CD4-positive, CD25-positive, alpha-beta regulatory T cell (primary cell): Measurements from ENCODE around the gene CAND2. TPM values are rescaled to one million over a fixed set of nuclear protein-coding genes. Genes with fewer than 3 reads are reported as not detected.

Experiments
- ATAC-seq, 2 donors: fragments of 150-1000 bp; cut with Tn5 transposase; one replicate each; pipeline ENCODE4 v1.10.0; 2021; ENCODE audit warnings: low read depth in 2 of 2, moderate number of reproducible peaks in 2 of 2, moderate library complexity in 1 of 2
- DNase-seq, 3 donors: peaks; one replicate each; pipeline versions ENCODE4 v3.0.0 to v3.0.0-alpha.2; 2012 to 2022; ENCODE audit warnings: mixed read lengths in 1 of 3
- H3K27ac ChIP-seq: one replicate; pipeline ENCODE4 v1.7.0; 2013; ENCODE audit warnings: mild to moderate bottlenecking, low read length; ENCODE audit not compliant: insufficient read depth, poor library complexity, severe bottlenecking
- H3K27me3 ChIP-seq: one replicate; pipeline ENCODE4 v1.7.0; 2013; ENCODE audit warnings: low read length; ENCODE audit not compliant: control insufficient read depth, insufficient read depth
- H3K36me3 ChIP-seq: one replicate; pipeline ENCODE4 v1.7.0; 2013; ENCODE audit warnings: mild to moderate bottlenecking, low read length, moderate library complexity; ENCODE audit not compliant: control insufficient read depth, insufficient read depth
- H3K4me1 ChIP-seq: 2 replicates; pipeline ENCODE4 v1.7.0; 2013; ENCODE audit warnings: mild to moderate bottlenecking, low read length; ENCODE audit not compliant: insufficient read depth, control insufficient read depth, poor library complexity, severe bottlenecking
- H3K4me3 ChIP-seq: one replicate; pipeline ENCODE4 v1.7.0; 2013; ENCODE audit warnings: low read depth, mild to moderate bottlenecking, low read length, moderate library complexity
- H3K9me3 ChIP-seq, 2 experiments: 1 replicate in 1 of 2; 2 replicates in 1 of 2; pipeline ENCODE4 v1.7.0; 2013; ENCODE audit warnings: low read length in 2 of 2, mild to moderate bottlenecking in 1 of 2, moderate library complexity in 1 of 2; ENCODE audit not compliant: control insufficient read depth in 2 of 2
- H3K27ac Mint-ChIP-seq, 3 donors: one replicate each; pipeline ENCODE4 v1.8.0; 2020 to 2022; ENCODE audit warnings: mild to moderate bottlenecking in 3 of 3, mixed read lengths in 3 of 3, moderate library complexity in 2 of 3
- H3K27me3 Mint-ChIP-seq: one replicate; pipeline ENCODE4 v1.8.0; 2022; ENCODE audit warnings: mild to moderate bottlenecking, mixed read lengths
- H3K36me3 Mint-ChIP-seq: one replicate; pipeline ENCODE4 v1.8.0; 2020; ENCODE audit warnings: mixed read lengths
- H3K4me1 Mint-ChIP-seq, 4 donors: one replicate each; pipeline ENCODE4 v1.8.0; 2020 to 2022; ENCODE audit warnings: mixed read lengths in 4 of 4, mild to moderate bottlenecking in 1 of 4
- H3K4me3 Mint-ChIP-seq, 4 donors: one replicate each; pipeline ENCODE4 v1.8.0; 2020 to 2022; ENCODE audit warnings: mild to moderate bottlenecking in 4 of 4, mixed read lengths in 4 of 4, moderate library complexity in 3 of 4
- H3K9me3 Mint-ChIP-seq, 7 donors: one replicate each; pipeline ENCODE4 v1.8.0; 2020 to 2022; ENCODE audit warnings: mixed read lengths in 7 of 7, mild to moderate bottlenecking in 3 of 7, moderate library complexity in 2 of 7
- polyA plus RNA-seq, 4 donors: library from polyadenylated mRNA; unstranded; fragments of 300-500 nt; fragmentation: Illumina TruSeq; gene quantifications; one replicate each; pipeline ENCODE4 v1.2.3, GENCODE V29; 2021
- total RNA-seq: library from RNA; stranded (reverse); gene quantifications from one replicate; pipeline ENCODE4 v1.2.3, GENCODE V29; 2022

The CAND2 gene
- total and polyA plus RNA-seq, 5 donors from 2014 or later: 0.63 to 0.98 (median 0.76) TPM

GRCh38 chr3:12828751-12829150, 32.3 kb downstream of the CAND2 start:
- Mint-ChIP-seq H3K9me3 (no peaks in the 10 kb centered on the region), H3K4me3 (no peak overlapping the region), H3K27ac (no peak overlapping the region), H3K27me3 (no peaks in the 10 kb centered on the region), H3K4me1 (peaks cover 0 to 5% (median under 1%) of the 10 kb centered on the region in 4 donors), H3K36me3 (peaks cover 8% of the 10 kb centered on the region)
- no peaks in the 10 kb centered on the region for H3K9me3 ChIP-seq
- no peaks in the 10 kb centered on the region for H3K27me3 ChIP-seq
- peaks cover 30% of the 10 kb centered on the region for H3K36me3 ChIP-seq
- ATAC-seq (no peak), DNase-seq (no peak)
- no peaks in the 10 kb centered on the region for H3K4me1 ChIP-seq
- H3K4me3 ChIP-seq: no peak overlapping the region
- no peak overlapping the region for H3K27ac ChIP-seq

- H3K36me3 ChIP-seq: peaks cover 37% of the 10 kb centered on the region
- DNase-seq (no peak), ATAC-seq (no peak)
- H3K4me3 ChIP-seq: no peak overlapping the region
- H3K4me1 ChIP-seq: no peaks in the 10 kb centered on the region
- H3K27ac ChIP-seq: no peak overlapping the region
- Mint-ChIP-seq H3K4me3 (no peak overlapping the region), H3K27me3 (no peaks in the 10 kb centered on the region), H3K27ac (no peak overlapping the region), H3K9me3 (no peaks in the 10 kb centered on the region), H3K4me1 (peaks cover 0 to 5% (median under 1%) of the 10 kb centered on the region in 4 donors), H3K36me3 (peaks cover 15% of the 10 kb centered on the region)
- no peaks in the 10 kb centered on the region for H3K9me3 ChIP-seq
- no peaks in the 10 kb centered on the region for H3K27me3 ChIP-seq
Observed at GRCh38 chr3:12829404-12829803, 32.9 kb downstream of the CAND2 start.

- H3K27ac Mint-ChIP-seq: no peak overlapping the region
- no peaks in the 10 kb centered on the region for H3K27me3 ChIP-seq
- no peaks in the 10 kb centered on the region for H3K4me1 ChIP-seq
- H3K4me3 ChIP-seq: no peak overlapping the region
- H3K27ac ChIP-seq: no peak overlapping the region
- no peak overlapping the region for H3K4me3 Mint-ChIP-seq
- H3K9me3 ChIP-seq: no peaks in the 10 kb centered on the region
- H3K36me3 ChIP-seq: peaks cover 44% of the 10 kb centered on the region
- DNase-seq (no peak), ATAC-seq (no peak)
- H3K36me3 Mint-ChIP-seq: peaks cover 19% of the 10 kb centered on the region
- peaks cover 0 to 5% (median under 1%) of the 10 kb centered on the region in 4 donors for H3K4me1 Mint-ChIP-seq
- no peaks in the 10 kb centered on the region for H3K9me3 Mint-ChIP-seq
- no peaks in the 10 kb centered on the region for H3K27me3 Mint-ChIP-seq
Observed at GRCh38 chr3:12829886-12830784, 33.7 kb downstream of the CAND2 start.

GRCh38 chr3:12830785-12831156, 34.3 kb downstream of the CAND2 start:
- H3K27me3 ChIP-seq: no peaks in the 10 kb centered on the region
- no peaks in the 10 kb centered on the region for H3K9me3 ChIP-seq
- H3K36me3 ChIP-seq: peaks cover 51% of the 10 kb centered on the region
- H3K4me3 ChIP-seq: no peak overlapping the region
- Mint-ChIP-seq H3K27ac (no peak overlapping the region), H3K36me3 (peaks cover 19% of the 10 kb centered on the region), H3K27me3 (no peaks in the 10 kb centered on the region), H3K9me3 (no peaks in the 10 kb centered on the region), H3K4me1 (peaks cover 0 to 6% (median 2%) of the 10 kb centered on the region in 4 donors), H3K4me3 (no peak overlapping the region)
- H3K27ac ChIP-seq: no peak overlapping the region
- no peaks in the 10 kb centered on the region for H3K4me1 ChIP-seq
- DNase-seq (no peak), ATAC-seq (peak in 1 of 2 donors; percentile 23)

GRCh38 chr3:12831301-12831866, 34.9 kb downstream of the CAND2 start:
- H3K4me3 ChIP-seq: no peak overlapping the region
- ATAC-seq (peak in 1 of 2 donors; percentile 9), DNase-seq (no peak)
- Mint-ChIP-seq H3K9me3 (no peaks in the 10 kb centered on the region), H3K4me3 (no peak overlapping the region), H3K27ac (peak overlapping the region in 2 of 3 donors; percentile 15 to 62), H3K4me1 (peaks cover 0 to 11% (median 5%) of the 10 kb centered on the region in 4 donors), H3K27me3 (no peaks in the 10 kb centered on the region), H3K36me3 (peaks cover 19% of the 10 kb centered on the region)
- peaks cover 57% of the 10 kb centered on the region for H3K36me3 ChIP-seq
- no peaks in the 10 kb centered on the region for H3K9me3 ChIP-seq
- no peak overlapping the region for H3K27ac ChIP-seq
- H3K4me1 ChIP-seq: no peaks in the 10 kb centered on the region
- no peaks in the 10 kb centered on the region for H3K27me3 ChIP-seq

- Mint-ChIP-seq H3K36me3 (peaks cover 26% of the 10 kb centered on the region), H3K9me3 (no peaks in the 10 kb centered on the region), H3K27ac (peak overlapping the region; percentile 12 to 64 (median 62)), H3K4me3 (no peak overlapping the region), H3K4me1 (peaks cover 0 to 22% (median 12%) of the 10 kb centered on the region in 4 donors), H3K27me3 (no peaks in the 10 kb centered on the region)
- H3K27me3 ChIP-seq: no peaks in the 10 kb centered on the region
- H3K36me3 ChIP-seq: peaks cover 69% of the 10 kb centered on the region
- no peaks in the 10 kb centered on the region for H3K4me1 ChIP-seq
- no peak overlapping the region for H3K4me3 ChIP-seq
- ATAC-seq (no peak), DNase-seq (no peak)
- H3K27ac ChIP-seq: no peak overlapping the region
- H3K9me3 ChIP-seq: no peaks in the 10 kb centered on the region
Observed at GRCh38 chr3:12832350-12833221, 36.1 kb downstream of the CAND2 start.

GRCh38 chr3:12833222-12834161, 37.0 kb downstream of the CAND2 start:
- H3K36me3 ChIP-seq: peaks cover 78% of the 10 kb centered on the region
- Mint-ChIP-seq H3K27me3 (no peaks in the 10 kb centered on the region), H3K4me1 (peaks cover 2 to 31% (median 19%) of the 10 kb centered on the region in 4 donors), H3K36me3 (peaks cover 32% of the 10 kb centered on the region), H3K9me3 (no peaks in the 10 kb centered on the region), H3K27ac (peak overlapping the region in 2 of 3 donors; percentile 12 to 64), H3K4me3 (peak overlapping the region in 1 of 4 donors; percentile 52)
- no peak for DNase-seq
- no peak overlapping the region for H3K4me3 ChIP-seq
- no peak for ATAC-seq
- H3K4me1 ChIP-seq: peaks cover 5% of the 10 kb centered on the region
- no peaks in the 10 kb centered on the region for H3K9me3 ChIP-seq
- no peaks in the 10 kb centered on the region for H3K27me3 ChIP-seq
- H3K27ac ChIP-seq: no peak overlapping the region
